Body of pancreas (tissue), 4 donors: Measurements from ENCODE around the gene WDR49. TPM values are rescaled to one million over a fixed set of nuclear protein-coding genes. Genes with fewer than 3 reads are reported as not detected.

Experiments used
- ATAC-seq: fragments of 150-250 bp; one replicate; pipeline ENCODE4 v1.9.1; 2016
- DNase-seq, 4 donors: peaks; one replicate each; pipeline ENCODE4 v3.0.0-alpha.2; 2019
- H3K27ac ChIP-seq, 4 donors: fragments of 200-600 bp; sonication (generic); 1 replicate in 3 of 4; 2 replicates in 1 of 4; pipeline versions ENCODE4 v1.5.1 to v1.6.1; 2016 to 2019; ENCODE audit warnings: mild to moderate bottlenecking in 1 of 4, mixed read lengths in 1 of 4, moderate library complexity in 1 of 4
- H3K27me3 ChIP-seq, 2 donors: fragments of 200-600 bp; sonication (generic); one replicate each; pipeline ENCODE4 v1.6.0; 2016; ENCODE audit warnings: mild to moderate bottlenecking in 1 of 2
- H3K36me3 ChIP-seq, 2 donors: fragments of 200-600 bp; sonication (generic); replicated peaks in 1 of 2; 2 replicates each; pipeline ENCODE4 v1.5.1; 2016; ENCODE audit warnings: low read depth in 2 of 2; ENCODE audit not compliant: insufficient read depth in 1 of 2
- H3K4me1 ChIP-seq: fragments of 200-600 bp; sonication (generic); one replicate; pipeline ENCODE4 v1.6.0; 2016
- H3K4me3 ChIP-seq, 2 donors: fragments of 200-600 bp; sonication (generic); 1 replicate in 1 of 2; 2 replicates in 1 of 2; pipeline ENCODE4 v1.5.1; 2016 to 2019
- H3K9me3 ChIP-seq, 3 donors: fragments of 200-600 bp; sonication (generic); 1 replicate in 2 of 3; 2 replicates in 1 of 3; pipeline ENCODE4 v1.5.1; 2016
- POLR2A ChIP-seq, 3 donors: fragments of 450-650 bp; IDR thresholded peaks; one replicate each; pipeline ENCODE4 v1.6.1; 2016; ENCODE audit warnings: antibody characterized with exemption in 3 of 3, mild to moderate bottlenecking in 2 of 3
- WGBS, 2 donors: methylation state at CpG; one replicate each; pipeline ENCODE4 v1.1.5; 2017; 5-methylcytosine and 5-hydroxymethylcytosine counted together
- intact Hi-C: fragments of 100-400 bp; cut with DNase I; formaldehyde crosslinking; loops from one replicate; pipeline ENCODE4 v1.15.1; 2023
- small RNA-seq: library from RNA; depleted of rRNA; stranded (forward); fragments of <200 nt; gene quantifications from one replicate; pipeline ENCODE3, GENCODE V24; 2016
- total RNA-seq, 2 donors: library from RNA; depleted of rRNA; stranded (reverse); fragments of >200 nt; gene quantifications; one replicate each; pipeline ENCODE4 v1.1.0, GENCODE V29; 2016
- TF ChIP-seq, protein P1 (sequence below), 7 experiments: fragments of 450-650 bp in 4 of 7; fragments of 200-600 bp in 3 of 7; sonication (generic) in 3 of 7; IDR thresholded peaks; one replicate each; pipeline ENCODE4 v1.5.1; 2016 to 2019; ENCODE audit warnings: antibody characterized with exemption in 7 of 7

WDR49 gene
- total RNA-seq, 2 donors from 2014 or later: 0.78 to 2.3 TPM

DNA sequence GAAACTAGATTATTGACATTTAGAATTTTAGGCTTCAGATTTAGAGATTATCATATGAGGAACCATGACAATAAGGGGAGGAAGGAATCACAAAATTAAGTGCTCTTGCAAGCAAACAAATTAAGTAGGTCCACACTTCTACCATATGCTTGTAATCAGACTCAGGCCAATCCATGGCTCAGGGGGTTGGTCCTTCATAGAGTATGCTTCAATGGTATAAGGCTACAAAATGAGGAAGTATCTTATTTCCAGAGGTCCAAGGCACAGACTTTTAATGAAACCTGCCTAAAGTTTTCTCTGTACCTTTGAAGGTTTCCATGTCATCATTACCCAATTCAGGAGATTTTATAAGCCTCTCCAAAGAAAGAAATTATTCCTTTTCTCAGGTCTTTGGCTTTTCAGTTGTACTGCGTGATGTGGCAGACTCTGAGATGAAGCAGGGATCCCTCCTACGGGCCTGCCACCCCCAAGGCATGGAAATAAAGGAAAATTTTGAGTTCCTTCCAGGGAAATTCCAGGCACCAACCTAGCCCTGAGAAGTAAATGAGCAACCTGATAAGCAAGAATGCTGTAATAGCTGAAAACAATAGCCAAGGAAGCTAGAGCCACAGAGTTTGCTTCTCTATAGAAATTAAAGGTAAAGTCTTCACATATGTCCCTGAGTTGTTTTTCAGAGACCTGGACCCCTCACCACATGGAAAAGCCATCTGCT, 216.2 kb downstream of the WDR49 start:
- intact Hi-C loops: no loop called here

More for the DNA sequence above, 216.2 kb downstream of the WDR49 start:
- Histone ChIP-seq H3K9me3 (no peaks in the 10 kb centered on the region), H3K4me1 (peaks cover 10% of the 10 kb centered on the region), H3K4me3 (no peak overlapping the region), H3K36me3 (no peaks in the 10 kb centered on the region), H3K27ac (peak overlapping the region in 2 of 4 donors; percentile 36 to 38), H3K27me3 (no peaks in the 10 kb centered on the region)
- TF ChIP-seq, protein P1, sequence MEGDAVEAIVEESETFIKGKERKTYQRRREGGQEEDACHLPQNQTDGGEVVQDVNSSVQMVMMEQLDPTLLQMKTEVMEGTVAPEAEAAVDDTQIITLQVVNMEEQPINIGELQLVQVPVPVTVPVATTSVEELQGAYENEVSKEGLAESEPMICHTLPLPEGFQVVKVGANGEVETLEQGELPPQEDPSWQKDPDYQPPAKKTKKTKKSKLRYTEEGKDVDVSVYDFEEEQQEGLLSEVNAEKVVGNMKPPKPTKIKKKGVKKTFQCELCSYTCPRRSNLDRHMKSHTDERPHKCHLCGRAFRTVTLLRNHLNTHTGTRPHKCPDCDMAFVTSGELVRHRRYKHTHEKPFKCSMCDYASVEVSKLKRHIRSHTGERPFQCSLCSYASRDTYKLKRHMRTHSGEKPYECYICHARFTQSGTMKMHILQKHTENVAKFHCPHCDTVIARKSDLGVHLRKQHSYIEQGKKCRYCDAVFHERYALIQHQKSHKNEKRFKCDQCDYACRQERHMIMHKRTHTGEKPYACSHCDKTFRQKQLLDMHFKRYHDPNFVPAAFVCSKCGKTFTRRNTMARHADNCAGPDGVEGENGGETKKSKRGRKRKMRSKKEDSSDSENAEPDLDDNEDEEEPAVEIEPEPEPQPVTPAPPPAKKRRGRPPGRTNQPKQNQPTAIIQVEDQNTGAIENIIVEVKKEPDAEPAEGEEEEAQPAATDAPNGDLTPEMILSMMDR (IDR thresholded peaks at IDR 0.05): no peak
- TF ChIP-seq POLR2A (IDR thresholded peaks at IDR 0.05): no peak
- no peak for DNase-seq
- 44 to 57% methylated on average over 2 of the region's 2 CpGs for WGBS, 2 donors
- peak; percentile 62 for ATAC-seq

Small RNAs within 50 kb of the gene (small RNA-seq; reads per million reads assigned to genes)
- not detected for gene HMGN1P8

Other genes starting within 250 kb of the WDR49 start
- gene SERPINI2, start 179.9 kb downstream of the WDR49 start, total RNA-seq: 100 to 1,000 TPM; 167 to 221 TPM
- 10 to 100 TPM; 24.4 to 36.1 TPM for gene PDCD10, start 81.0 kb upstream of the WDR49 start, total RNA-seq
- 10 to 100 TPM; 10.2 to 20.0 TPM for gene SERPINI1, start 81.8 kb upstream of the WDR49 start, total RNA-seq